Spinal cord (tissue), 10 donors: ENCODE data around the gene PSME3. TPM values are rescaled to one million over a fixed set of nuclear protein-coding genes. Genes with fewer than 3 reads are reported as not detected.

ENCODE experiments used
- DNase-seq, 6 donors: peaks; one replicate each; pipeline versions ENCODE4 v3.0.0 to v3.0.0-alpha.2; 2013 to 2015; ENCODE audit warnings: low spot score in 6 of 6, low read depth in 4 of 6
- H3K27ac ChIP-seq: one replicate; pipeline ENCODE4 v1.5.1; 2013; ENCODE audit warnings: low read depth, low read length, control low read depth
- H3K27me3 ChIP-seq: one replicate; pipeline ENCODE4 v1.6.1; 2013; ENCODE audit warnings: low read length; ENCODE audit not compliant: control insufficient read depth, insufficient read depth
- H3K36me3 ChIP-seq: one replicate; pipeline ENCODE4 v1.6.1; 2013; ENCODE audit warnings: low read length; ENCODE audit not compliant: control insufficient read depth, insufficient read depth
- H3K4me1 ChIP-seq: one replicate; pipeline ENCODE4 v1.6.1; 2013; ENCODE audit warnings: low read length; ENCODE audit not compliant: control insufficient read depth, insufficient read depth
- H3K4me3 ChIP-seq: one replicate; pipeline ENCODE4 v1.5.1; 2013; ENCODE audit warnings: low read depth, low read length, control low read depth
- H3K9me3 ChIP-seq: one replicate; pipeline ENCODE4 v1.6.1; 2013; ENCODE audit warnings: low read length; ENCODE audit not compliant: control insufficient read depth, insufficient read depth
- WGBS: methylation state at CpG from one replicate; pipeline ENCODE4 v1.1.5; 2013; ENCODE audit warnings: missing lambda C conversion rate; ENCODE audit not compliant: insufficient coverage; 5-methylcytosine and 5-hydroxymethylcytosine counted together
- polyA plus RNA-seq, 2 donors: library from polyadenylated mRNA; unstranded; fragments of 120-200 nt; gene quantifications; one replicate each; pipeline ENCODE4 v1.2.1, GENCODE V29; 2013; ENCODE audit not compliant: insufficient read length in 2 of 2
- total RNA-seq, 2 donors: library from RNA; depleted of rRNA in 1 of 2; stranded (reverse); fragments of 120-200 nt in 1 of 2; fragments of >200 nt in 1 of 2; gene quantifications; one replicate each; pipeline versions ENCODE4 v1.2.3 to v1.2.4, GENCODE V29; 2013 to 2014
- donor health status: healthy.

PSME3 gene
- total and polyA plus RNA-seq, 4 donors: 55.8 to 98.5 (median 77.9) TPM

DNA sequence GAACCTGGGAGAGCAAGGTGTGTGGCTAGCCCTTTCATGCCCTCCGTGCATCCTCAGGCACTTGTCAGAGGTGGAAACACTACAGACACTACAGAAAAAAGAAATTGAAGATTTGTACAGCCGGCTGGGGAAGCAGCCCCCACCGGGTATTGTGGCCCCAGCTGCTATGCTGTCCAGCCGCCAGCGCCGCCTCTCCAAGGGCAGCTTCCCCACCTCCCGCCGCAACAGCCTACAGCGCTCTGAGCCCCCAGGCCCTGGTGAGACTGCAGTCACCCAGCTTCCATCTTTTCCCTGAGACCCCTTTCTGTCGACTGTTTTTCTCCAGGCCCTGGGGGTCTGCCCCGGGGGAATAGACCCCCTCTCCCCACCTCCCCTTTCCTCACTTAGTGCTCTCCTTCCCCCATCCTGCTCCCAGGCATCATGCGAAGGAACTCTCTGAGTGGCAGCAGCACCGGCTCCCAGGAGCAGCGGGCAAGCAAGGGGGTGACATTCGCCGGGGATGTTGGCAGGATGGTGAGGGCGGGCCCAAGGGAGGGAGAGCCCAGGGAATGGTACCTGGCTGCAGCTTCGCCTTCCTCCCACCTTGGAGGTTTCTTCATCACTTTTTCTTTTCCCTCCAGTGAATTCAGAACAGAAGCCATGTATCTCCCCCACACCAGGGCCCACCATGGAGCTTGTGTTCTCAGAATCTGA is 37.0 kb upstream of the PSME3 start:
- 93% methylated on average over 10 of the region's 18 CpGs for WGBS
- H3K36me3 ChIP-seq: peaks cover 18% of the 10 kb centered on the region
- H3K27ac ChIP-seq: no peak overlapping the region
- no peak for DNase-seq
- no peaks in the 10 kb centered on the region for H3K27me3 ChIP-seq
- no peak overlapping the region for H3K4me3 ChIP-seq
- H3K4me1 ChIP-seq: peaks cover 15% of the 10 kb centered on the region
- no peaks in the 10 kb centered on the region for H3K9me3 ChIP-seq

GRCh38 chr17:42797067-42798007 is 35.9 kb upstream of the PSME3 start:
- WGBS: 79% methylated on average over 6 of the region's 10 CpGs
- no peak overlapping the region for H3K27ac ChIP-seq
- no peak for DNase-seq

DNA sequence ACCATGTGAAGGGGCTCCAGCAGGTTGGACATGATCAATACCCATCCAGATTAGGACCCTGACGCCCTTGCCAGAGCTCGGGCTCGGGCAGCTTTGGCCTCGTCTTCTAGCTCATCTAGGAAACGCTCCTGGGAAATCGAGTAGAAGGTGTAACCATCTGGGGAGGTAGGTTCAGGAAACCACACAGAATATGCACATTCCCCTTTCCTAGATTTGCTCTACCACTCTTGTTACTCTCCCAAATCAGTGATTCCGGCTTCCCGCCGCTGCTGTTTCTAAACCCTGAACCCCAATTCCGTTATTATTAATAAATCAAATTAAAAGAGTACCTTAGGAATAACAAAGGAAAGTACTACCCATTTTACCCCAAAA is 35.2 kb upstream of the PSME3 start:
- Histone ChIP-seq H3K4me3 (peak overlapping the region; percentile 99), H3K36me3 (peaks cover 18% of the 10 kb centered on the region), H3K4me1 (peaks cover 15% of the 10 kb centered on the region), H3K27me3 (no peaks in the 10 kb centered on the region), H3K27ac (peak overlapping the region; percentile 61), H3K9me3 (no peaks in the 10 kb centered on the region)
- DNase-seq: no peak
- 43% methylated on average over 1 of the region's 10 CpGs for WGBS

More at GRCh38 chr17:42797067-42798007, 35.9 kb upstream of the PSME3 start:
- Histone ChIP-seq H3K9me3 (no peaks in the 10 kb centered on the region), H3K4me1 (peaks cover 15% of the 10 kb centered on the region), H3K4me3 (peak overlapping the region; percentile 99), H3K36me3 (peaks cover 18% of the 10 kb centered on the region), H3K27me3 (no peaks in the 10 kb centered on the region)

DNA sequence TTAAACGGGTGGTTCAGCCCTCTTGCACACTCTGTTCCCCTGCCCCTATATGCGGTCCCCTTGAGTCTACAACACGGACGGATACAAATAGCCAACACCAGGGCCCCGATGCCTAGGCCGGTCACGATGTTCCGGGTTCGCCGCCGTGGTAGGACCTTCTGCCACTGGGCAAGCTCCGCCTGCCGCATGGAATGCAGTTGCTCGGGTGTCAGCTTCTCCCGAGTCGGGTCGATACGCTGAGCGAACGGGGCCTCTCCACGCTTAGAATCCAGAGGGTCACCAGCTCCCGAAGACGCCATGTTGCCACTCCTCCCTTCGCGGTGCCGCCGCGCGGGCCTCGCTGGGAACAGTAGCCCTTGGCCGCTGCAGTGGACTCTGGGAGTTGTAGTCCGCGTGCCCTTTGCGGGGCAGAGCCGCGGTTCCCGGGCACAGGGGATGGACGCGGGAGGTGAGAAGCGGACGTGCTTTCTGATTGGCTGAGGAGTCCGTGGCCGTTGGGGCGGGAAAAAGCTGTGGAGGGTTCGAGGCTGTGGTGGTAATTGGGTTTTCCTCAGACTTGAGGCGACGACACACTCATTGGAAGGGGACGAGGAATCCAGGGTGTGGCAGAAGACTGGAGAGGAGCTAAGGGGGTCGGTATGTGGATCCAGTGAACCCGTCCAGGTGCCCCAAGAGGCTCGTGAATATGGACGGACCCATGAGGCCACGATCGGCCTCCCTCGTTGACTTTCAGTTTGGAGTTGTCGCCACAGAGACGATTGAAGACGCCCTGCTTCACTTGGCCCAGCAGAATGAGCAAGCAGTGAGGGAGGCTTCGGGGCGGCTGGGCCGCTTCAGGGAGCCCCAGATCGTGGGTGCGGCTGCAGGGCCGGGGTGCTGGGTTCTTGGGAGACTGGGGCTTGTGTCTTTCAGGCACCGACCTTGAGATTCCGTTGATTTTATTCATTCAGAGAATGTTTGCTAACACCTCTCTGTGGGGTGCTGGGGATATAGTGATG is 34.5 kb upstream of the PSME3 start, which contains the start of the genes CNTD1 and COA3:
Gene CNTD1, plus strand, starts transcription at position 479 of the 998 bp plus-strand sequence. Its CDS starts 207 bp downstream, at position 686.
Gene COA3, minus strand, starts transcription at position 322 of the 998 bp plus-strand sequence. Its CDS starts 23 bp downstream, at position 299.
- Histone ChIP-seq H3K9me3 (no peaks in the 10 kb centered on the region), H3K4me1 (peaks cover 15% of the 10 kb centered on the region), H3K36me3 (peaks cover 18% of the 10 kb centered on the region), H3K27me3 (no peaks in the 10 kb centered on the region), H3K4me3 (peak within 1 kb of the TSS; percentile 99), H3K27ac (peak within 1 kb of the TSS; percentile 61)
- WGBS: 25% methylated on average over 66 of the region's 66 CpGs
- DNase-seq: peak; percentile 63 to 96 (median 72)

DNA sequence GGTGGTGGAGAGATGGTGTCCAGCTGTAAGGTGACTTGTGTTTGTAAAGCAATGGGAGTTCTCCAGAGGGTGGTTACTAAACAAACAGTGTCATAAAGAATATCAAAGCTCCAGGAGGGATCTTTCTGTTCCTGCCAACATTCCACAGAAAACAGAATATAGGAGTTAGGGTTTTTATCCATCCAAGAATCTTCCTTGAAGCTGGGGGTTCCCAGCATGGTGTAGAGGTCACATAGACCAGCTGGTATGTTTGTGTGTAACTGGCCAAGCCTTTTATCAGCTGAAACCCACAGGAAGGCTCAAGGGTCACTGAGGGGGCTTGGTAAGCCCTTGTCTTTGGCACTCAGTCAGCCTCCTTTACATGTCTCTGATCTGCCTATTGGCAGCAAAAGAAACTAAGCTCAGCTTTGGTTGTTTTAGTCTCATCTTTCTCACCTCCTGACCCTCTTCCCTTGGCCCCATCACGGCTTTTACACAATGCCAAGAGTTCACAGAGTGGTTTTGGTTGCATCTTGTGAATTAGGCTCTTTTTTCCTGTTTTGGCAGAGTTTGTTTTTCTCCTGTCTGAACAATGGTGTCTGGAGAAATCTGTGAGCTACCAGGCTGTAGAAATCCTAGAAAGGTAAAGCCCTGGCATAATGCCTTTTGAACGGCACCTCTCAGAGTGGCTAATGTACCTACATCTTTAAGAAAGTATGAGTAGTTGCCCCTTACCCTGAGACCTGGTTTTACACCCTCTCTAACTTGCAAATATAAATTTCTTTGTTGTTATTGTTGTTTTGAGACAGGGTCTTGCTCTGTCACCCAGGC is 29.9 kb upstream of the PSME3 start:
- no peaks in the 10 kb centered on the region for H3K36me3 ChIP-seq
- H3K4me1 ChIP-seq: peaks cover 6% of the 10 kb centered on the region
- H3K9me3 ChIP-seq: no peaks in the 10 kb centered on the region
- no peaks in the 10 kb centered on the region for H3K27me3 ChIP-seq
- peak overlapping the region; percentile 42 for H3K27ac ChIP-seq
- no CpG with 5 or more reads among the region's 2 CpGs for WGBS
- peak in 1 of 6 donors; percentile 79 for DNase-seq
- H3K4me3 ChIP-seq: no peak overlapping the region

- H3K27ac ChIP-seq: no peak overlapping the region
- H3K4me1 ChIP-seq: no peaks in the 10 kb centered on the region
- H3K27me3 ChIP-seq: no peaks in the 10 kb centered on the region
- no peaks in the 10 kb centered on the region for H3K9me3 ChIP-seq
- H3K4me3 ChIP-seq: no peak overlapping the region
- 100% methylated on average over 1 of the region's 1 CpG for WGBS
- DNase-seq: no peak
- H3K36me3 ChIP-seq: no peaks in the 10 kb centered on the region
Observed at GRCh38 chr17:42804918-42805367, 28.3 kb upstream of the PSME3 start.

- 100% methylated on average over 1 of the region's 1 CpG for WGBS
- Histone ChIP-seq H3K36me3 (peaks cover 4% of the 10 kb centered on the region), H3K4me1 (no peaks in the 10 kb centered on the region), H3K9me3 (no peaks in the 10 kb centered on the region), H3K4me3 (no peak overlapping the region), H3K27me3 (no peaks in the 10 kb centered on the region), H3K27ac (no peak overlapping the region)
- no peak for DNase-seq
Observed at GRCh38 chr17:42806249-42806648, 26.9 kb upstream of the PSME3 start.

DNA sequence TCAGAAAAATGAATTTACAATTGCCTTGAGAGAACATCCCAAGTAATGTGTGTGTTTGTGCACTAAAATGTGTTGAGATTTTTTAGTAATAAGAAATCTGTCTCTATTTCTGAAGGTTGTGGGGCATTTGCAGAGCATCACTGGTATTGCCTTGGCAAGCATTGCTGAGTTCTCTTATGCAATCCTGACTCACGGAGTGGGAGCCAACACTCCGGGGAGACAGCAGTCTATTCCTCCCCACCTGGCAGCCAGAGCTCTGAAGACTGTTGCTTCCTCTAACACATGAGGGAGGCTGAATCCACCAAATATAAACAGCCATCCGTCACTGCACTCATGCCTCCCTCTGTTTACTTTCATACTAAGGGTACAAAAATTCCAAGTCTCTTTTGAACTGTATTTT is 23.9 kb upstream of the PSME3 start:
- DNase-seq: no peak
- Histone ChIP-seq H3K27me3 (no peaks in the 10 kb centered on the region), H3K4me1 (no peaks in the 10 kb centered on the region), H3K4me3 (no peak overlapping the region), H3K27ac (no peak overlapping the region), H3K9me3 (no peaks in the 10 kb centered on the region), H3K36me3 (peaks cover 27% of the 10 kb centered on the region)
- no CpG with 5 or more reads among the region's 3 CpGs for WGBS
